GM06990 (cell line): ENCODE results near the gene HMGCLL1.

Source experiments
- DNase-seq: peaks from one replicate; pipeline ENCODE4 v3.0.0-alpha.2; 2011; ENCODE audit not compliant: insufficient read length; ENCODE audit errors: extremely low read depth
- H3K27me3 ChIP-seq: replicated peaks from 2 replicates; pipeline ENCODE4 v1.6.0; 2011; ENCODE audit warnings: low read length; ENCODE audit not compliant: control insufficient read depth, insufficient read depth
- H3K36me3 ChIP-seq: 2 replicates; pipeline ENCODE4 v1.5.1; 2011; ENCODE audit warnings: low read length; ENCODE audit not compliant: control insufficient read depth, insufficient read depth
- H3K4me3 ChIP-seq: replicated peaks from 2 replicates; pipeline ENCODE4 v1.5.1; 2011; ENCODE audit warnings: low read depth, mild to moderate bottlenecking, control low read depth, low read length
- CTCF ChIP-seq: IDR thresholded peaks from 2 replicates; pipeline ENCODE4 v1.5.1; 2011; ENCODE audit warnings: low read length, control low read depth, mild to moderate bottlenecking, inconsistent platforms; ENCODE audit not compliant: insufficient read depth, poor library complexity, severe bottlenecking

HMGCLL1 gene

GRCh38 chr6:55410674-55411073, 168.3 kb downstream of the HMGCLL1 start:
- no peak overlapping the region for H3K4me3 ChIP-seq
- no peaks in the 10 kb centered on the region for H3K36me3 ChIP-seq
- no peaks in the 10 kb centered on the region for H3K27me3 ChIP-seq
- no peak for DNase-seq
- TF ChIP-seq CTCF = no peak

GRCh38 chr6:55405474-55406235, 173.3 kb downstream of the HMGCLL1 start:
- DNase-seq = no peak
- no peak for TF ChIP-seq CTCF
- no peak overlapping the region for H3K4me3 ChIP-seq
- H3K36me3 ChIP-seq = no peaks in the 10 kb centered on the region
- no peaks in the 10 kb centered on the region for H3K27me3 ChIP-seq

- no peak overlapping the region for H3K4me3 ChIP-seq
- no peaks in the 10 kb centered on the region for H3K27me3 ChIP-seq
- DNase-seq = no peak
- TF ChIP-seq CTCF = no peak
- no peaks in the 10 kb centered on the region for H3K36me3 ChIP-seq
Observed at GRCh38 chr6:55399351-55399750, 179.6 kb downstream of the HMGCLL1 start.

GRCh38 chr6:55397986-55398385, 181.0 kb downstream of the HMGCLL1 start:
- no peaks in the 10 kb centered on the region for H3K27me3 ChIP-seq
- no peaks in the 10 kb centered on the region for H3K36me3 ChIP-seq
- no peak for DNase-seq
- H3K4me3 ChIP-seq = no peak overlapping the region
- TF ChIP-seq CTCF = no peak

GRCh38 chr6:55395871-55396270, 183.1 kb downstream of the HMGCLL1 start:
- no peak for TF ChIP-seq CTCF
- no peak for DNase-seq
- no peaks in the 10 kb centered on the region for H3K27me3 ChIP-seq
- no peaks in the 10 kb centered on the region for H3K36me3 ChIP-seq
- H3K4me3 ChIP-seq = no peak overlapping the region

GRCh38 chr6:55388211-55388610, 190.8 kb downstream of the HMGCLL1 start:
- no peak for TF ChIP-seq CTCF
- Histone ChIP-seq H3K36me3 (no peaks in the 10 kb centered on the region), H3K27me3 (no peaks in the 10 kb centered on the region), H3K4me3 (no peak overlapping the region)
- DNase-seq = no peak
